ENCODE data around the gene PIK3C3. TPM values are rescaled to one million over a fixed set of nuclear protein-coding genes. Genes with fewer than 3 reads are reported as not detected.

PIK3C3 gene
- 32.5 TPM for total RNA-seq
- long read RNA-seq, full-length matches to known transcripts, result 13 of 23 reads
- long read RNA-seq, partial matches to known transcripts, result 4 of 23 reads
- long read RNA-seq, other reads (novel, unspliced or antisense), result 6 of 23 reads

DNA sequence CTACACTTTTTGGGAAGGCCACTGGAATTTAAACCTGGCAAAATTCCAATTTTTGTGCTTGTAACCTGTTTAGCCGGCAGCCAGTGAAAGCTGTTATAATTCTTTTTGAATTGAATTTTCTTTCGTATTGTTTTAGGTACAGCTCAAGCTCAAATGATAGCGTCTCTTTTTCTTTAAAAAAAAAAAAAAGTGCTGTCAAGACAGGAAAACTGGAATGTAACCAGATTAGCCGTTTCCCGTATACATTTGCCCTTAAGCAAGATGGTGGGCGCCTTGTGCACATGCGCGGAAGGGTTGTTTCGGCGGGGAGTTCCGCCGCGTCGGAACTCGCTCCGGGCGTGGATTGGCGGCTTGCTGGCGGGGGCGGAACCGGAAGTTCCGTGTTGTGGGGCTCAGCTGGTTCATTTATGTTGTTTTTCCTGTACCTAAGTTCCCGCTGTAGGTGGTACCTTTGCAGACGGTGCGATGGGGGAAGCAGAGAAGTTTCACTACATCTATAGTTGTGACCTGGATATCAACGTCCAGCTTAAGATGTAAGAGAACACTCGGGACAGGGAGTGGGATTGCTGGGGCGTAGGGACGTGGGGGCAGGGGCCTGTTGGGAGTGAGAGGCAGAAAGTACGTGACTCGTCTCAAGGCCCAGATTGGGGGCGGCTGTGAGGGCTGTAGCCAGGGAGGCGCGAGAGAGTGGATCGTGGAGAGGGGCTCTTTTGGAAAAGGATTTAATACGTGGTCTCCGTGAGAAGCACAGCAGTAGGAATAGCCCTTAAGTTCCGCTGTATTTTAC lies at the start of gene PIK3C3:
Gene PIK3C3, plus strand, starts transcription at position 408 of the 787 bp plus-strand sequence. Its CDS starts 58 bp downstream, at position 466.
- intact Hi-C loops (cut with DNase I), result no loop called here
- peak; percentile 98 for DNase-seq (ENCODE audit: low spot score)

DNA sequence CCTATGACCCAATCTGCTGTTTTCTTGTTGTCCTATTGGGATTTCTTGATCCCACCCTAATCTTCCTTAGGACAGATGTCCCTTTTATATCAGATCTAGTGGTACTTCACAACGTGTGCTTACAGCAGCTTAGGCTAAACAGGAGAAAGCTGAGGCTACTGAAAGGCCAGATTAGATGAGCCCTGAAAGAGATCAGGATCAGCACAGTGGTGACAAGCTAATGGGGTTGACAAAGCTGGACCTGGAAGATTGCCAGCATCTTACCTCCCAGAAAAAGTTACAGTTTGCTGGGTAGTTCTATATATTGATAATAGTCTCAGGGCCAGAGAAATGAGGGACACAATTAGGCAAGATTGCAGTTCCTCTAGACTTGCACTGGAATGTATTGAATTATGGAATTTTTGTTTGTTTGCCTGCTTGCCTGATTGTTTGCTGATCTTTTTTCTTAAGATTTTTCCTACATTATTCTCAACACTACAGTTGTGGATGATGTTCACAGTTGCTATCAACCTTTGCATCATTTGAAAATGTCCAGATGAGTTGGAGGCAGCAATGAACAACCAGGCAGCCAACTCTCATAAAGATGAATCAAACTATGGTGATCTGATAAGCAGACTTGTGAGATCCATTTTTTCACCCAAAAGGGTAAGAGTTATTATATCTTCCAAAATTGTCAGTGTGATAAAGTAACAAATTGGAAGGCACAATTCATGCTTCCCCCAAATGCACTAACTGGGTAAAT lies 49.1 kb upstream of the PIK3C3 start:
- intact Hi-C loops (cut with DNase I), result no loop called here
- no peak for DNase-seq (ENCODE audit: low spot score)

DNA sequence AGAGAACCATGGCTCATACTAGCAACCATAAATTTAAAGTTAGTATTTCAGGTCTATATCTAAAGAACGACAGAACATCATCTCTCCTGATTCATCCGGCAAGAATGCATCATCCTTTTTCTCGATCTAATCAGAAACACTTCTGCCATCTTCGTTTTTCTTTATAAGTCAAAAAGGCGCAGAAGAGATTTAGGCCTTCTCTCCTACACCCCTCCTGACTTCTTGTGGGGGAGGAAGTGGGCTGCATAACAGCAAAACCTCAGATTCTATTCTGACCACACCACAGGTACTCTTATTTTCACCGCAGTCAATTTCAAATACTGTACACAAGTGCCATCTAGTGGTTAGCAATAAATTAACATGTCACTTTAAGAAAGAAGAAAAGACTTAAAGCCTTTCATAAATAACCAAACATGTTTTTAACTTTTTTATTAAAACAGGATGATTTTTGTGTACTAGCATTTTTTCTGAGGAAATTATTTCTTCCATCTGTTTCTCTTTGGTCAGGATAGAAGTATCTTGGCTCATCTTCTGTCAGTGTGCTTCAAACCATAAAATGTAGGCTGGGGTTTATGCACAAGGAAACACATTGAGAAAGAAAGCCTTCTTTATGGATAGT lies 48.4 kb upstream of the PIK3C3 start:
- intact Hi-C loops (cut with DNase I), result no loop called here
- DNase-seq (ENCODE audit: low spot score), result no peak

DNA sequence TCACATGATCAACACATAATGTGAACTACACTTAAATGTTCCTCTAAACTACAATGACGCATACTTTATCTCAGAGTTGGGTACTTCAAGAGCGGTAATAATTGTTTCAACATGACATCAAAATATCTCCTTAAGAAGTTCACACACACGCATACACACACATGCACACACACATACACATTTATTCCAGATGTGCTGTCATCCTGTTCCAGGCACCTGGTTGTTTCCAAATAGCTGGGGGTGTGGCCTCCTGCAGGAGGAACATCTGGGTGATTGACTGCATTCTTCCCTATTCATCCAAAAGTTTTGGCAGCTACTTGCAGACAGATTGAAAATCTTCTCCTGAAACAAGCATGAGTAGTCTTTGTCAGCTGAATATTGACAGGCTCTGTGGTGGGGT lies 37.9 kb upstream of the PIK3C3 start:
- DNase-seq (ENCODE audit: low spot score), result no peak
- intact Hi-C loops (cut with DNase I), result no loop called here

DNA sequence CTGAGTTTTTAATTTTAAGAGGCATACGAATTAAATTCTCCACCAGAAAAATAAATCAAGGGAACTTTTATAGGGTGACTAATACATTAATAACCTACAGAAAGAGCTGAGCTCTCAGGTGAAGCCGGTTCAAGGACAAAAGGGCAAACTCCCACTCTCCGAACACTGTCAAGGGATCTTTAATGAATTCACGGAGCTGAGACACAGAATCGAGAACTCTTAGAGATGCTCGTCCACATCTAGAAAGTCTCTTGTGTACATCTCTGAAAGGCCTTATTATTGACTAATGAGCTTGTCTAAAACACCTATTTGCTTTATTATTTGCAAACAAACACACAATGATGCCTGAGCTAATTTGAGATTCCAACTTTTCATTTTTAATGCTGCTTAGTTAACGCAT lies 33.3 kb upstream of the PIK3C3 start:
- no peak for DNase-seq (ENCODE audit: low spot score)

DNA sequence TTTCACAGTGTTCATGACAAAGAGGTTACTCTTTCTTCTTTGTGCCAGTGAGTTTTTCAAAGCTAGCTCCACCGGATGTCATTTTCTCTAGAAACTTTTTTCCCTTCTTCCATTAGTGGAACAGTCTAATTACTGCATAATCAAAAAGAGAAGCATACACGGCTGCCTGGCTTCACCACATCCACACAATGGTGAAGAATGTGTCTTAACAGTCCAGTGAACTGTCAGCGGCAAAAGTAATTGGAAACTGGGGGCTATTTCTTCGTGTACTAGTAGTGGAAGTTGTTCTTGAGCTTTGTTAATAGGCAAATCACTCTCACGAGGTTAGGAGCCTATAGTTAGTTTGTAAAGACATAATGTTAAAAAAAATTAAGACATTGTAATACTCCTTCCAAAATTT lies 32.9 kb upstream of the PIK3C3 start:
- intact Hi-C loops (cut with DNase I), result no loop called here

More for the DNA sequence above, 33.3 kb upstream of the PIK3C3 start:
- intact Hi-C loops (cut with DNase I), result no loop called here

DNA sequence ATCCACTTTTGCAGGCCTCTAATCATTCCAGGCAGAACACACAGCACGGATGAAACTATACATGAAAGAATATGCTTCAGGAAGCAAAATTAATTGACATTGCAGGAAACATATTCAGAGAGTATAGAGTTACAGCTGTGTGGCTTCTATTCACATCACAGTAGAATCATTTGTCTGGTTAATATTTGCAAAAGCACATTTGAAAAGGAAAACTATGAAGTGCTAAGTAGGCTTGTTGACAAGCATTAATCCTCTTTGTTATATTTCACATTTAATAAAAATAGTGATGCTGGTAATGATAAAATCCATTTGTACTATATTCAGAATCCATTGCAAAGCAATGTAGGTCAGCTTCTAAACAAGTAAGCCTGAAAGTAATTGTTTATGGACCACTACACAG lies 32.2 kb upstream of the PIK3C3 start:
- intact Hi-C loops (cut with DNase I), result no loop called here

More for the DNA sequence above, 32.9 kb upstream of the PIK3C3 start:
- no peak for DNase-seq (ENCODE audit: low spot score)

DNA sequence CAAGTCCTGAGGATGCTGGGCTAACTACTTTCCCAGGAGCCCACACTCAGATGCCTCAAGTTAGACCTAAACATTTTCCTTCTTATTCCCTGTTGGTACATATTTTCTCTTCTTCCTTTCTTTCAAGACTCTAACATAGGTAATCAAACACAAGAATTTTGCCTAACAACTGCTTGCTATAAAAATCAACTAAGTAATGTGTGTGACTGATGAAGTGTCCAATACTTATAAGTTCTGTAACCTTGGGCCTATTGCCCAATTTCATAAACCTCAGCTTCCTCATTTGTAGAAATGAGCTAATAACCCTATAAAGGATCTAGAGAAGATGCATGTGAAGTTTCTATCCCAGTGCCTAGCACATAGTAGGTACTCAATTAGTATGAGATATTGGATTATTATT lies 31.6 kb upstream of the PIK3C3 start:
- no peak for DNase-seq (ENCODE audit: low spot score)
- intact Hi-C loops (cut with DNase I), result no loop called here

More for the DNA sequence above, 32.2 kb upstream of the PIK3C3 start:
- no peak for DNase-seq (ENCODE audit: low spot score)

DNA sequence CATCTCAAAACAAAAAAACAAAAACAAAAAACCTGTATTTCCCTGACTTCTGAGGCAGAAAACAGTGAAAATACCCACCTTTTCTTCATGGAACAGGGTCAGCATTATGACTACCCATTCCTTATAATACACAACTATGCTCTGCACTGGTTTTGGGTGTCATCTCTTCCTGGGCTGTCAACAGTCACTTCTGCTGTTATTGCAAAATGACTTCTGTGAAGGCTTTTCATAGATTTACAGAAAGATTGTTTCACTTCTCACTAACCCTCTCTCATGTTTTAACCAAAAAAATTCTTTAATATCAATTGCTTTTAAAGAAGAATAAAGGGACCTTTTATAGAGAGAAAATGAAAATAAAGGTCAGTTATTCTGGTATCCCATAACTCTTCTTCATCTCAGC lies 26.5 kb upstream of the PIK3C3 start:
- no peak for DNase-seq (ENCODE audit: low spot score)
- intact Hi-C loops (cut with DNase I), result no loop called here

DNA sequence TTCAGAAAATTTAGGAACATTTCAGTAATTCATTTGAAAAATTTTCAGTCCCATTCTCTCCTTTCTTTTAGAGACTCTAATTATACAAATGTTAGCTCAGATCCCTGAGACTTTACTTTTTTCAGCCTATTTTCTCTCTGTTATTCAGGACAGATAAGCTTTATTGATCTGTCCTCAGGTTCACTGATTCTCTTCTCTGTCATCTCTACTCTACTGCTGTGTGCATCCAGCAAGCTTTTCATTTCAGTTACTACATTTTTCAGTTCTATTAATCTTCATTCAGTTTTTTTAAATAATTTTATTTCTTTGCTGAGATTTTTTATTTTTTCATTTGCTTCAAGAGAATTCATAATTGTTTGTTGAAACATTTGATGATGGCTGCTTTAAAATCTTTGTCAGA lies 22.1 kb upstream of the PIK3C3 start:
- no peak for DNase-seq (ENCODE audit: low spot score)
- intact Hi-C loops (cut with DNase I), result no loop called here

DNA sequence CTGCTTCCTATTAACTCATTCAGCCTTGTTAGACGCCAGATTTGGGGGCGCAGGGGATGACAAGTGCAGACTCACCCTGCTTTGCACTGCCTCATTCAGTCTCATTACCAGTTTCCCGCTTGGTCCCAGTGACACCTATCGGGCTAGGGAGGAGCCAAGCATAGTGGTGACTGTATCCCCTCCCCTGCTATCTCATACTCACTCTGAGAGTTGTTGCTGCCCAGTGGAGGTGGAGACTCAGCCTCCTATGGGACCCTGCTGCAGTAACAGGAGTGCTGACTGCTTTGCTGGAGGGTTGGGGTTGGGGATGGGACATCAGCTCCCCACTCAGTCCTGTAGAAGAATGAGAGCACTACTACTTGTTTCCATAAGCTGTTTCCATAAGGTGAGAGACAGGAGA lies 21.3 kb upstream of the PIK3C3 start:
- intact Hi-C loops (cut with DNase I), result no loop called here
- DNase-seq (ENCODE audit: low spot score), result no peak

DNA sequence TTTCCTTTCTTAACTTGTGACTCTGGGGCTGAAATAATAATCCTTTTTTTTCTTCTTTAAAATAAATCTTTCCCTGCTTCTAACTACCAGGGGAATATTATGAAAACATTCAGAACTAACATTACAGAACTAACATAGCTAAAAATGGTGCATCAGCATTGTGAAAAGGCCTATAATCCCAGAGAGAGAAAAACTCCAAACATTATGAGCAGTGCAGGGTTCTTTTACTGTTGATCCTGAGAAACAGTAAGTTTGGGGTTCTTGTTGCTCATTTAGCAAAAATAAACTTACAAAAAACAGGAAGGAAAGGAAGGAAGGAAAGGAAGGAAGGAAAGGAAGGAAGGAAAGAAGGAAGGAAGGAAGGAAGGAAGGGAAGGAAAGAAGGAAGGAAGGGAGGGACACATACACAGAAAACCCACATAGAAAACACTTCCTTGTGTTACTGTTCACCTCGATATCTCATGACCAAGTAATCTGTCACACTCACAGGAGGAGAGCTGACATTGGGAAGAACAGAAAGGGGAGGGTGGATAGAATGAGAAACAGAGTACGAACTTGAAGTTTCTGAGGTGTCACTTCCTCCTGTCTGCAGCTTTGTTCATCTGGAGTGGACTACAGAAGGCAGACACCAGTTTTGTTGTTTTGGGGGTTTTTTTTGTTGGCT lies 18.4 kb upstream of the PIK3C3 start:
- intact Hi-C loops (cut with DNase I), result no loop called here
- no peak for DNase-seq (ENCODE audit: low spot score)

DNA sequence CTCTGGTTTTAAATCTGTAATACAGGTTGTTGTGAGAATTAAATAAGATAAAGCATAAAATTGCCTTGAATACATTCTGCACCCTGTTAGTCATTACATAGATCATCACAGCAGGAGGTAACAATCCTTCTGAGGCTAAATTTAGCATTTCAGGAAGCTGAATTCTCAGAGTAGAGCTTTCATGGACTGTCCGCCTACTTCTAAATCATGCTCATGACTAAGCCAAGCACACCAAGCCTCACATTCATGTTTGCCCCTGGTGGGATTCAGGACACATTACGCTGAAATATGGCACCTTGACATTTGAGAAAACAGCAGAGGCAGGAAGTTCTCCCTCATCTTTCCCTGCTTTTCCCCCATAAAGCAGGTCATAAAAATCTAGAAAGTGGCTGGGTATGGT lies 16.6 kb upstream of the PIK3C3 start:
- intact Hi-C loops (cut with DNase I), result no loop called here
- DNase-seq (ENCODE audit: low spot score), result no peak

DNA sequence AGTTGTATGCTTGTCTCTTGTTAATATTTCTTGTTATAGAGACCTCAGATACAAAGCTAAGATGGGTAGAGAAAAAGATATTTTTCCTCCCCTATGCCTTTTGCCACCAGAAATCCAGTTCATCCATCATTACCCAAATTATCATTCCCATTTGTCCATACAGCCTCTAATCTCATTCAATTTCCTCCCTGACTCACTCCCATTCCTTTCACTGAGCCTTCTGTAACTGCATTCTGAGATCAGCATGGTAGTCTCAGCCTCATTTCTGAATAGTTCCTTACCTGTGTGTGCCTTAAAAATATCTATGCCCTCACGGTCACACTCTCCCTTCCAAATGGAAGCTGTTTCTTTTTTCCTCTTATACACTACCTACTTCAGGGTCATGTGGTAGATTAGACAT lies 15.7 kb upstream of the PIK3C3 start:
- DNase-seq (ENCODE audit: low spot score), result no peak
- intact Hi-C loops (cut with DNase I), result no loop called here

DNA sequence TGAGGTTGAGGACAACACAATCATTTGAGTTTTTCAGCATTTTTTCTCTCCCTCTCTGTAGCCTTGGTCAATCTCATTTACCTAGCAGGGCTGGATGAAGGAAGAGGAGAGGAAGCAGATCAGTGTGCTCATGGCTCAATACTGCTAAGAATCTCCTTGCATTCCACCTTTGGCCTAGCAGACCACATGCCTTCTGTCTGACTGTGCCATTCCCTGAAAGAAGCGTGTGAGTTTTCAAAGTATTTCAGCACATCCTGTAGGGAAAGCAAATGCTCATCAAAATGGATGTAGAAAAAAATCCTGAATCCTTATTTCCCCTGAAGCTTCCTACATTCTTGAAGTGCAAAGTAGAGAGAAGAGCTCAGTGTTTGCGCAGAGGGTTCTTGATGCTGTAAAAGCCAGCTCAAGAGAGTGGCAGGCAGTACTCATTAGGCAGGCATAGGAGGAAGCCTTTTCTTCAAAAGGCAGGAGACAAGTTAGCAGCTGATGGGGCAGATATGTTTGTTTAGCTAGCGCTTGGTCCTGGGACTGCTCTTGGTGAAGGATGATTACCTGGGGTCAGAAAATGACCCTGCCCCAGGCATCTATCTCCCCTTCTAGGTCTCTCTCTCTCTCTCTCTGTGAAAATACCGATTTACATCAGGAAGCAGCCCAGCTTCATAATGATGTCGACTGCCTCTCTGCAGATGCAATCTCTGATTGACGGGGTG lies 14.4 kb upstream of the PIK3C3 start:
- DNase-seq (ENCODE audit: low spot score), result no peak
- intact Hi-C loops (cut with DNase I), result no loop called here

DNA sequence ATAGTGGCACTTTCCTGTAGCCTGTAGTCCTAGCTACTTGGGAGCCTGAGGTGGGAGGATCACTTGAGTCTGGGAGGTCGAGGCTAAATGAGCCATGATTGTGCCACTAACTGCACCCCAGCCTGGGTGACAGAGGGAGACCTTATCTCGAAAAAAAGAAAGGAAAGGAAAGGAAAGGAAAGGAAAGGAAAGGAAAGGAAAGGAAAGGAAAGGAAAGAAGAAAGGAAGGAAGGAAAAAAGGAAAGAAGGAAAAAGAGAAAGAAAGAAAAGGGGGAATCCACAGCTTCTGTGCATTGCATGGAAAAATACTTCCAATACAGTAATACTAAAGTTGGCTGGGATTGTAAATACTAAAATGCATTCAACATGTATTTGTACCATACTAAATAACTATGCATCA lies 12.8 kb upstream of the PIK3C3 start:
- intact Hi-C loops (cut with DNase I), result no loop called here
- DNase-seq (ENCODE audit: low spot score), result no peak

DNA sequence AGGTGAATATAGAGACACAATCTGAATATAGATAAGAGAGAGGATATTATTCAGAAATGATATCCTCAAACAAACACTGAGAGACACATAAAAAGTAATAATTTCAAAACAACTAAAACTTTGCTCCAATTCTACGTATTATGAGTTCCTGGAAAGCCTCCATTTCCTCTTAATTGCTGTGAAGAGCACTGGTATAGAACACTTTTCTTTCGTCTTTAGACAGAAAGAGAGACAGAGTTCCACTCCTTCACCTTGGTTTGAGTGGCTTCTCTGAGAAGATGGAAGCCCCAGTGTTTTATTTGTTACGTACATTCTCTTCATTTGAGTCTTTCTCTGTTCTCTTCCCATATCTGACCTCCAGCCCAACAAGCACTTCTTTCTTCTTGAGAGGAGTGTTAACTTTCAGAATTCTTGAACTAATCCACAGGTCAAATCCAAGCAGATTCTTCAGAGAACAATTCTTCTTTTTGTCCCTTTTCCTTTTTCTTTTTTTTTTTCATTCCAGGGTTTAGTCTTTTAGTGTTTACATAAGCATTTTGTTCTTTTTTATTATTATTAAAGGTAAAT lies 6.4 kb upstream of the PIK3C3 start:
- intact Hi-C loops (cut with DNase I), result no loop called here
- no peak for DNase-seq (ENCODE audit: low spot score)

DNA sequence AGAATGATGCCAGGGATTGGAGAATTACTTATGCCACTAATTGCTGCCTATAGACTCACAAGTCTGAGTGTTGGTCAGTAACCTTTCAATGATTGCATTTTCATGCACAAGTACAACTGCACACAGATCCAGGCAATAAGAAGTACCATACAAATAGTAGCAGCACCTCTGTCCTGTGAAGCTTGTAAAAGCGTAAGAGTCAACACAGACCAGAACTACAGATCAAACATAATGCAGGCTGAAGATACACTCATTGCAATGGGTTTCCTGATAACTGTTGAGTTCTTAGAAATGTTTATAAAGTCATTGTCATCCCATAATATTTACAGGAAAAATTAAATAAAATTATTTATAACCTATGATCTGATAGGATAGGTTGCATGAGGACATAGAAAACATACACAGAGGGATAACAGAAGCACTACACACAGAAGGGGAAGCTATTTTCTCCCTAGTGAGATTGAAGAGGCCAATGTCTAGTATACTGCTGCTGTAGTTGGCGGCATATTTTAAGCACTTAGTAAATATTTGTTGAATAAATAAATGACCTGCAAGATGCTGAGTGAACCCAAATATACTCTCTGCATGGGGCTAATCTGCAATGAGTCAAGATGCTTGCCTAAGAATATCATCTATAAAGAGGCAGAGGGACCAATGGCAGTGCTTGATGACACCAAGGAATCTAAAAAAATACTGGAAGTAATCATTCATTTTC lies 5.7 kb upstream of the PIK3C3 start:
- intact Hi-C loops (cut with DNase I), result no loop called here
- no peak for DNase-seq (ENCODE audit: low spot score)

All from cardiac septum (tissue), 1 donor.